Measurements from ENCODE around the gene ENKD1.

Gene ENKD1

GRCh38 chr16:67666032-67666551, 458 bp downstream of the ENKD1 start:
- no peaks in the 10 kb centered on the region for H3K27me3 ChIP-seq (ENCODE audit: control insufficient read depth, insufficient read depth, low read length)
- H3K4me3 ChIP-seq (ENCODE audit: low read length) = peak overlapping the region; percentile 79
- peak overlapping the region; percentile 12 for H3K9ac ChIP-seq (ENCODE audit: low read length)
- peaks cover 23% of the 10 kb centered on the region for H3K4me1 ChIP-seq (ENCODE audit: control insufficient read depth, insufficient read depth, low read length)
- no peak overlapping the region for H3K27ac ChIP-seq (ENCODE audit: low read depth, low read length)
- H3K36me3 ChIP-seq (ENCODE audit: control insufficient read depth, insufficient read depth, low read length) = no peaks in the 10 kb centered on the region

GRCh38 chr16:67665598-67665997, 952 bp downstream of the ENKD1 start:
- Histone ChIP-seq H3K4me3 (ENCODE audit: low read length) (peak overlapping the region; percentile 79), H3K9ac (ENCODE audit: low read length) (no peak overlapping the region), H3K36me3 (ENCODE audit: control insufficient read depth, insufficient read depth, low read length) (no peaks in the 10 kb centered on the region), H3K27ac (ENCODE audit: low read depth, low read length) (no peak overlapping the region), H3K27me3 (ENCODE audit: control insufficient read depth, insufficient read depth, low read length) (no peaks in the 10 kb centered on the region), H3K4me1 (ENCODE audit: control insufficient read depth, insufficient read depth, low read length) (peaks cover 25% of the 10 kb centered on the region)

GRCh38 chr16:67664871-67665270, 1.7 kb downstream of the ENKD1 start:
- Histone ChIP-seq H3K36me3 (ENCODE audit: control insufficient read depth, insufficient read depth, low read length) (no peaks in the 10 kb centered on the region), H3K9ac (ENCODE audit: low read length) (no peak overlapping the region), H3K4me3 (ENCODE audit: low read length) (no peak overlapping the region), H3K27me3 (ENCODE audit: control insufficient read depth, insufficient read depth, low read length) (no peaks in the 10 kb centered on the region), H3K4me1 (ENCODE audit: control insufficient read depth, insufficient read depth, low read length) (peaks cover 25% of the 10 kb centered on the region), H3K27ac (ENCODE audit: low read depth, low read length) (no peak overlapping the region)

GRCh38 chr16:67664258-67664657, 2.3 kb downstream of the ENKD1 start:
- Histone ChIP-seq H3K27ac (ENCODE audit: low read depth, low read length) (no peak overlapping the region), H3K36me3 (ENCODE audit: control insufficient read depth, insufficient read depth, low read length) (no peaks in the 10 kb centered on the region), H3K9ac (ENCODE audit: low read length) (no peak overlapping the region), H3K27me3 (ENCODE audit: control insufficient read depth, insufficient read depth, low read length) (no peaks in the 10 kb centered on the region), H3K4me3 (ENCODE audit: low read length) (no peak overlapping the region), H3K4me1 (ENCODE audit: control insufficient read depth, insufficient read depth, low read length) (peaks cover 26% of the 10 kb centered on the region)

GRCh38 chr16:67663877-67664222, 2.7 kb downstream of the ENKD1 start:
- Histone ChIP-seq H3K36me3 (ENCODE audit: control insufficient read depth, insufficient read depth, low read length) (no peaks in the 10 kb centered on the region), H3K4me3 (ENCODE audit: low read length) (no peak overlapping the region), H3K27me3 (ENCODE audit: control insufficient read depth, insufficient read depth, low read length) (no peaks in the 10 kb centered on the region), H3K9ac (ENCODE audit: low read length) (no peak overlapping the region), H3K27ac (ENCODE audit: low read depth, low read length) (no peak overlapping the region), H3K4me1 (ENCODE audit: control insufficient read depth, insufficient read depth, low read length) (peaks cover 30% of the 10 kb centered on the region)

- peaks cover 31% of the 10 kb centered on the region for H3K4me1 ChIP-seq (ENCODE audit: control insufficient read depth, insufficient read depth, low read length)
- no peak overlapping the region for H3K27ac ChIP-seq (ENCODE audit: low read depth, low read length)
- H3K9ac ChIP-seq (ENCODE audit: low read length) = no peak overlapping the region
- no peaks in the 10 kb centered on the region for H3K36me3 ChIP-seq (ENCODE audit: control insufficient read depth, insufficient read depth, low read length)
- no peak overlapping the region for H3K4me3 ChIP-seq (ENCODE audit: low read length)
- no peaks in the 10 kb centered on the region for H3K27me3 ChIP-seq (ENCODE audit: control insufficient read depth, insufficient read depth, low read length)
Observed at GRCh38 chr16:67663151-67663876, 3.2 kb downstream of the ENKD1 start.

GRCh38 chr16:67662653-67663010, 3.9 kb downstream of the ENKD1 start:
- Histone ChIP-seq H3K27me3 (ENCODE audit: control insufficient read depth, insufficient read depth, low read length) (no peaks in the 10 kb centered on the region), H3K36me3 (ENCODE audit: control insufficient read depth, insufficient read depth, low read length) (no peaks in the 10 kb centered on the region), H3K27ac (ENCODE audit: low read depth, low read length) (no peak overlapping the region), H3K9ac (ENCODE audit: low read length) (no peak overlapping the region), H3K4me3 (ENCODE audit: low read length) (no peak overlapping the region), H3K4me1 (ENCODE audit: control insufficient read depth, insufficient read depth, low read length) (peaks cover 27% of the 10 kb centered on the region)

GRCh38 chr16:67661886-67662652, 4.5 kb downstream of the ENKD1 start:
- Histone ChIP-seq H3K27ac (ENCODE audit: low read depth, low read length) (no peak overlapping the region), H3K4me1 (ENCODE audit: control insufficient read depth, insufficient read depth, low read length) (peaks cover 21% of the 10 kb centered on the region), H3K4me3 (ENCODE audit: low read length) (no peak overlapping the region), H3K27me3 (ENCODE audit: control insufficient read depth, insufficient read depth, low read length) (no peaks in the 10 kb centered on the region), H3K9ac (ENCODE audit: low read length) (no peak overlapping the region), H3K36me3 (ENCODE audit: control insufficient read depth, insufficient read depth, low read length) (peaks cover 1% of the 10 kb centered on the region)

GRCh38 chr16:67661101-67661761, 5.3 kb downstream of the ENKD1 start:
- peaks cover 19% of the 10 kb centered on the region for H3K4me1 ChIP-seq (ENCODE audit: control insufficient read depth, insufficient read depth, low read length)
- H3K4me3 ChIP-seq (ENCODE audit: low read length) = peak overlapping the region; percentile 98
- H3K36me3 ChIP-seq (ENCODE audit: control insufficient read depth, insufficient read depth, low read length) = peaks cover 4% of the 10 kb centered on the region
- H3K27me3 ChIP-seq (ENCODE audit: control insufficient read depth, insufficient read depth, low read length) = no peaks in the 10 kb centered on the region
- H3K9ac ChIP-seq (ENCODE audit: low read length) = peak overlapping the region; percentile 5
- H3K27ac ChIP-seq (ENCODE audit: low read depth, low read length) = peak overlapping the region; percentile 58

- peak within 1 kb of the TSS; percentile 98 for H3K4me3 ChIP-seq (ENCODE audit: low read length)
- peaks cover 14% of the 10 kb centered on the region for H3K4me1 ChIP-seq (ENCODE audit: control insufficient read depth, insufficient read depth, low read length)
- H3K36me3 ChIP-seq (ENCODE audit: control insufficient read depth, insufficient read depth, low read length) = peaks cover 4% of the 10 kb centered on the region
- peak within 1 kb of the TSS; percentile 90 for H3K27ac ChIP-seq (ENCODE audit: low read depth, low read length)
- no peaks in the 10 kb centered on the region for H3K27me3 ChIP-seq (ENCODE audit: control insufficient read depth, insufficient read depth, low read length)
- peak within 1 kb of the TSS; percentile 46 for H3K9ac ChIP-seq (ENCODE audit: low read length)
Observed at GRCh38 chr16:67660564-67661028, 6.0 kb downstream of the ENKD1 start, which contains the start of gene PARD6A. Gene PARD6A, plus strand, starts transcription at chr16:67660960. Its CDS starts 79 bp downstream, at chr16:67661039.

GRCh38 chr16:67659675-67660563, 6.6 kb downstream of the ENKD1 start, which contains the start of gene ACD:
Gene ACD, minus strand, starts transcription at chr16:67660260. Its CDS starts 40 bp downstream, at chr16:67660220.
- H3K4me1 ChIP-seq (ENCODE audit: control insufficient read depth, insufficient read depth, low read length) = peaks cover 11% of the 10 kb centered on the region
- H3K9ac ChIP-seq (ENCODE audit: low read length) = peak within 1 kb of the TSS; percentile 46
- peak within 1 kb of the TSS; percentile 98 for H3K4me3 ChIP-seq (ENCODE audit: low read length)
- H3K27me3 ChIP-seq (ENCODE audit: control insufficient read depth, insufficient read depth, low read length) = peaks cover 2% of the 10 kb centered on the region
- H3K36me3 ChIP-seq (ENCODE audit: control insufficient read depth, insufficient read depth, low read length) = peaks cover 4% of the 10 kb centered on the region
- peak within 1 kb of the TSS; percentile 90 for H3K27ac ChIP-seq (ENCODE audit: low read depth, low read length)

Measured in rectal smooth muscle tissue (tissue), 1 donor.